GM21786 (cell line): ENCODE data around the gene IFT20.
"Not testable (repeated sequence)": the region's sequence is repeated elsewhere in the genome, so short reads cannot be mapped to it uniquely, and the experiment has no call there.

Experiments used
- ATAC-seq: cut with Tn5 transposase; IDR thresholded peaks from one replicate; pipeline ENCODE4 v1.9.1; 2021; ENCODE audit not compliant: unreplicated experiment

Gene IFT20

GRCh38 chr17:28364665-28365363 is 29.5 kb upstream of the IFT20 start, which contains the start of gene SEBOX:
TSS of gene SEBOX (minus strand) at chr17:28365199. CDS start at chr17:28365151, 48 bp downstream.
- ATAC-seq = no peak

- ATAC-seq = no peak
Observed at GRCh38 chr17:28363776-28364650, 28.7 kb upstream of the IFT20 start.

- ATAC-seq = no peak
Observed at GRCh38 chr17:28363186-28363585, 27.9 kb upstream of the IFT20 start.

- ATAC-seq = no peak
Observed at GRCh38 chr17:28357901-28358197, 22.6 kb upstream of the IFT20 start.

- ATAC-seq = peak; percentile 88
Observed at GRCh38 chr17:28357061-28357900, 22.0 kb upstream of the IFT20 start, which contains the start of gene POLDIP2. TSS of gene POLDIP2 (minus strand) at chr17:28357527. CDS start at chr17:28357448, 79 bp downstream.

GRCh38 chr17:28350271-28350670 is 15.0 kb upstream of the IFT20 start:
- no peak for ATAC-seq

GRCh38 chr17:28348979-28349378 is 13.7 kb upstream of the IFT20 start:
- no peak for ATAC-seq

- no peak for ATAC-seq
Observed at GRCh38 chr17:28347261-28347891, 12.1 kb upstream of the IFT20 start.

GRCh38 chr17:28346746-28347246 is 11.5 kb upstream of the IFT20 start:
- no peak for ATAC-seq

GRCh38 chr17:28346199-28346580 is 10.9 kb upstream of the IFT20 start:
- no peak for ATAC-seq

GRCh38 chr17:28345419-28346198 is 10.3 kb upstream of the IFT20 start:
- no peak for ATAC-seq

- no peak for ATAC-seq
Observed at GRCh38 chr17:28344435-28344901, 9.2 kb upstream of the IFT20 start.

- no peak for ATAC-seq
Observed at GRCh38 chr17:28344011-28344410, 8.7 kb upstream of the IFT20 start.

- no peak for ATAC-seq
Observed at GRCh38 chr17:28343491-28343932, 8.2 kb upstream of the IFT20 start.

- ATAC-seq = no peak
Observed at GRCh38 chr17:28342313-28342712, 7.0 kb upstream of the IFT20 start.

- no peak for ATAC-seq
Observed at GRCh38 chr17:28341516-28341915, 6.2 kb upstream of the IFT20 start.

GRCh38 chr17:28340374-28340773 is 5.1 kb upstream of the IFT20 start:
- ATAC-seq = no peak

- no peak for ATAC-seq
Observed at GRCh38 chr17:28339431-28339830, 4.2 kb upstream of the IFT20 start.

GRCh38 chr17:28338769-28339212 is 3.5 kb upstream of the IFT20 start:
- not testable (repeated sequence) for ATAC-seq
